IMR-90 (cell line): Measurements from ENCODE around the gene SAMD7. TPM values are rescaled to one million over a fixed set of nuclear protein-coding genes. Genes with fewer than 3 reads are reported as not detected.

Experiments
- ATAC-seq: fragments of 200-7000 bp; cut with Tn5 transposase; 2 replicates; pipeline ENCODE4 v1.9.1; 2020; ENCODE audit warnings: low read depth, mild to moderate bottlenecking, moderate library complexity
- BruUV-seq: library from RNA; stranded (reverse); fragments of 400-500 nt; replicated peaks from 2 replicates; lab custom pipeline; 2021; lab: Mats Ljungman, UMichigan
- CTCF ChIA-PET: fragments of 300-600 bp; formaldehyde crosslinking; extraction: SDS; loops from one replicate; lab custom pipeline; 2021; ENCODE audit warnings: antibody characterized with exemption; lab: Yijun Ruan, JAX
- POLR2A ChIA-PET: fragments of 300-600 bp; sonication (Branson Sonifier 250); formaldehyde crosslinking; loops from one replicate; lab custom pipeline; 2022; ENCODE audit warnings: antibody characterized with exemption; ENCODE audit not compliant: unreplicated experiment; lab: Charles Lee
- DNase-seq: peaks from one replicate; pipeline ENCODE4 v3.0.0; 2013
- H2AFZ ChIP-seq: replicated peaks from 2 replicates; pipeline ENCODE3; 2013; ENCODE audit warnings: low read length, mild to moderate bottlenecking; ENCODE audit not compliant: poor library complexity
- H2AK5ac ChIP-seq: 2 replicates; pipeline ENCODE4 v1.6.1; 2013; ENCODE audit warnings: low read depth, low read length, inconsistent platforms
- H2AK9ac ChIP-seq: replicated peaks from 2 replicates; pipeline ENCODE3; 2013; ENCODE audit warnings: mild to moderate bottlenecking, low read depth, low read length, moderate library complexity; ENCODE audit not compliant: poor library complexity
- H2BK120ac ChIP-seq: 2 replicates; pipeline ENCODE4 v1.6.1; 2013; ENCODE audit warnings: low read depth, low read length, inconsistent platforms
- H2BK15ac ChIP-seq: 3 replicates; pipeline ENCODE4 v1.6.1; 2013; ENCODE audit warnings: low read depth, low read length, inconsistent platforms
- H2BK20ac ChIP-seq: 2 replicates; pipeline ENCODE4 v1.6.1; 2013; ENCODE audit warnings: low read depth, mild to moderate bottlenecking, inconsistent platforms, low read length, moderate library complexity
- H2BK5ac ChIP-seq: 2 replicates; pipeline ENCODE4 v1.6.1; 2013; ENCODE audit warnings: mild to moderate bottlenecking, low read depth, low read length, inconsistent platforms; ENCODE audit not compliant: poor library complexity, severe bottlenecking
- H3K14ac ChIP-seq: replicated peaks from 2 replicates; pipeline ENCODE4 v1.6.1; 2013; ENCODE audit warnings: low read depth, low read length, inconsistent platforms
- H3K18ac ChIP-seq: 2 replicates; pipeline ENCODE4 v1.6.1; 2013; ENCODE audit warnings: low read depth, low read length, control low read depth
- H3K23ac ChIP-seq: 2 replicates; pipeline ENCODE4 v1.6.1; 2013; ENCODE audit warnings: low read depth, low read length, inconsistent platforms
- H3K27ac ChIP-seq: 2 replicates; pipeline ENCODE4 v1.5.1; 2013; ENCODE audit warnings: mild to moderate bottlenecking, control low read depth, low read length; ENCODE audit not compliant: insufficient read depth
- H3K27me3 ChIP-seq: 2 replicates; pipeline ENCODE4 v1.6.1; 2013; ENCODE audit warnings: low read length; ENCODE audit not compliant: control insufficient read depth, insufficient read depth
- H3K36me3 ChIP-seq: 2 replicates; pipeline ENCODE4 v1.6.1; 2013; ENCODE audit warnings: low read length, mixed read lengths; ENCODE audit not compliant: control insufficient read depth, insufficient read depth
- H3K4ac ChIP-seq: 2 replicates; pipeline ENCODE4 v1.6.1; 2013; ENCODE audit warnings: low read depth, low read length, inconsistent platforms
- H3K4me1 ChIP-seq: 2 replicates; pipeline ENCODE4 v1.6.1; 2013; ENCODE audit warnings: low read length, mixed read lengths; ENCODE audit not compliant: control insufficient read depth, insufficient read depth
- H3K4me2 ChIP-seq: 2 replicates; pipeline ENCODE4 v1.6.1; 2013; ENCODE audit warnings: low read depth, mild to moderate bottlenecking, control low read depth, low read length, moderate library complexity
- H3K4me3 ChIP-seq: 2 replicates; pipeline ENCODE4 v1.5.1; 2013; ENCODE audit warnings: low read depth, mild to moderate bottlenecking, control low read depth, low read length, moderate library complexity; ENCODE audit not compliant: insufficient read depth
- H3K56ac ChIP-seq: 2 replicates; pipeline ENCODE4 v1.6.1; 2013; ENCODE audit warnings: low read length, inconsistent platforms; ENCODE audit not compliant: insufficient read depth; ENCODE audit errors: extremely low read depth
- H3K79me1 ChIP-seq, 2 experiments: 2 replicates each; pipeline ENCODE4 v1.6.1; 2013; ENCODE audit warnings: low read length in 2 of 2, inconsistent platforms in 1 of 2, low read depth in 1 of 2
- H3K9ac ChIP-seq: 2 replicates; pipeline ENCODE4 v1.6.1; 2013; ENCODE audit warnings: low read depth, low read length, control low read depth
- H3K9me1 ChIP-seq: 2 replicates; pipeline ENCODE4 v1.6.1; 2013; ENCODE audit warnings: low read length, inconsistent platforms; ENCODE audit not compliant: insufficient read depth
- H3K9me3 ChIP-seq: 2 replicates; pipeline ENCODE4 v1.6.1; 2013; ENCODE audit warnings: low read length; ENCODE audit not compliant: control insufficient read depth, insufficient read depth
- H4K20me1 ChIP-seq: 2 replicates; pipeline ENCODE4 v1.6.1; 2013; ENCODE audit warnings: low read length, inconsistent platforms; ENCODE audit not compliant: insufficient read depth
- H4K5ac ChIP-seq: 2 replicates; pipeline ENCODE4 v1.6.1; 2013; ENCODE audit warnings: mild to moderate bottlenecking, low read depth, low read length, control low read depth
- H4K8ac ChIP-seq, 2 experiments: 2 replicates each; pipeline ENCODE4 v1.6.1; 2013; ENCODE audit warnings: low read depth in 2 of 2, low read length in 2 of 2, control low read depth in 1 of 2, inconsistent platforms in 1 of 2
- H4K91ac ChIP-seq: 2 replicates; pipeline ENCODE4 v1.6.1; 2013; ENCODE audit warnings: low read depth, low read length, inconsistent platforms; ENCODE audit not compliant: insufficient read depth
- BHLHE40 ChIP-seq: fragments of 150-350 bp; IDR thresholded peaks from 2 replicates; pipeline ENCODE4 v1.6.1; 2016; ENCODE audit warnings: mild to moderate bottlenecking, low read depth, low read length
- CHD1 ChIP-seq: IDR thresholded peaks from 2 replicates; pipeline ENCODE4 v1.6.1; 2012; ENCODE audit warnings: low read depth, low read length, improper control_type of control experiment
- FOS ChIP-seq: fragments of 150-350 bp; IDR thresholded peaks from 2 replicates; pipeline ENCODE4 v1.6.1; 2016; ENCODE audit warnings: low read depth, low read length
- MAFK ChIP-seq: IDR thresholded peaks from 2 replicates; pipeline ENCODE4 v1.6.1; 2012; ENCODE audit warnings: low read depth, low read length, improper control_type of control experiment
- MAZ ChIP-seq: IDR thresholded peaks from 2 replicates; pipeline ENCODE4 v1.6.1; 2012; ENCODE audit warnings: low read depth, mild to moderate bottlenecking, low read length, improper control_type of control experiment, moderate library complexity, borderline replicate concordance
- POLR2A ChIP-seq: IDR thresholded peaks from 2 replicates; pipeline ENCODE4 v1.6.1; 2012; ENCODE audit warnings: mild to moderate bottlenecking, low read depth, low read length
- RAD21 ChIP-seq: IDR thresholded peaks from 2 replicates; pipeline ENCODE4 v1.6.1; 2012; ENCODE audit warnings: low read length, improper control_type of control experiment
- RCOR1 ChIP-seq: IDR thresholded peaks from 2 replicates; pipeline ENCODE4 v1.6.1; 2012; ENCODE audit warnings: mild to moderate bottlenecking, low read length, improper control_type of control experiment; ENCODE audit not compliant: insufficient replicate concordance
- SMC3 ChIP-seq: fragments of 150-350 bp; IDR thresholded peaks from 2 replicates; pipeline ENCODE4 v1.6.1; 2016; ENCODE audit warnings: low read depth, mild to moderate bottlenecking, antibody characterized with exemption, low read length, moderate library complexity
- WGBS, 2 experiments: methylation state at CpG; one replicate each; pipeline versions ENCODE4 v1.1.5 to v1.1.7; 2013; ENCODE audit warnings: missing lambda C conversion rate in 2 of 2; ENCODE audit not compliant: insufficient read length in 1 of 2; ENCODE audit errors: extremely low coverage in 2 of 2; 5-methylcytosine and 5-hydroxymethylcytosine counted together
- dilution Hi-C: fragments of 300-500 bp; cut with HindIII; formaldehyde crosslinking; loops from one replicate; pipeline ENCODE4 v1.14.3; 2018; ENCODE audit warnings: low sequenced_read_pairs; ENCODE audit not compliant: unreplicated experiment
- in situ Hi-C: fragments of 300-500 bp; cut with MboI; formaldehyde crosslinking; loops from 3 replicates; pipeline ENCODE4 v1.14.3; 2019; ENCODE audit warnings: low sequenced_read_pairs, inconsistent platforms, mixed read lengths
- intact Hi-C: fragments of 100-400 bp; cut with micrococcal nuclease; formaldehyde crosslinking; loops from 2 replicates; pipeline ENCODE4 v1.10.0; 2022
- polyA plus RNA-seq, 3 experiments: library from polyadenylated mRNA; depleted of rRNA; stranded (reverse); fragments of >200 nt; gene quantifications; 2 replicates each; pipeline ENCODE4 v1.2.3, GENCODE V29; 2012; ENCODE audit warnings: low replicate concordance in 1 of 3
- total RNA-seq: library from RNA; depleted of rRNA; stranded (reverse); fragments of >200 nt; gene quantifications from 2 replicates; pipeline ENCODE4 v1.2.3, GENCODE V29; 2012
- TF ChIP-seq, protein P1 (sequence below): conservative IDR thresholded peaks from 2 replicates; pipeline ENCODE4 v1.5.1; 2012; ENCODE audit warnings: mild to moderate bottlenecking, low read depth, low read length, improper control_type of control experiment
- TF ChIP-seq, protein P2 (sequence below): fragments of 150-350 bp; IDR thresholded peaks from 2 replicates; pipeline ENCODE4 v1.6.1; 2017; ENCODE audit warnings: mild to moderate bottlenecking, antibody characterized with exemption, low read length, low read depth

Gene SAMD7
- total and polyA plus RNA-seq, 2 of the 4 experiments (the other 2 are of a cell fraction): not detected

DNA sequence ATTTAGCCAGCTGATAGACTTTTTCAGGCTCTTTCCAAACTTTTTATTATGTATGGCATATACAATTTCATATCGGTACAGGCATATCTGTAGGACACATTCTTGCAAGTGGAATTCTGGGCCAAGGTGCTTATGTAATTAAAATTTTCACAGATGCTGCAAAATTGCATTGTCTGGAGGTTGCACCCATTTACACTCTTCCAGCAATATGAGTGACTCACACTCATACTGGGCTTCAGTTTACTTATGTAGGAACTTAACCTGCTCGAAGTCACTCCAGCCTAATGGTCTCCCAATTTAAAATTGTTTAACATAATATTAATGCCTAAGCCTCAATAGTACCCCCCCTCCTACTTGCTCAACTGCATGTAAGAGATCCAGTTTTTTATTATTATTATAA is 44.0 kb downstream of the SAMD7 start:
- no peaks in the 10 kb centered on the region for H3K9me3 ChIP-seq
- no peak overlapping the region for H4K5ac ChIP-seq
- ChIA-PET POLR2A (no interaction called here), CTCF (no interaction called here)
- H2AK5ac ChIP-seq: no peak overlapping the region
- no peak overlapping the region for H2AK9ac ChIP-seq
- H3K4me1 ChIP-seq: no peaks in the 10 kb centered on the region
- no peak overlapping the region for H3K4ac ChIP-seq
- dilution Hi-C loops: no loop called here
- no peak overlapping the region for H3K4me3 ChIP-seq
- no peaks in the 10 kb centered on the region for H3K79me1 ChIP-seq
- in situ Hi-C loops: no loop called here
- ATAC-seq: no peak
- no peak overlapping the region for H3K23ac ChIP-seq
- H3K36me3 ChIP-seq: no peaks in the 10 kb centered on the region
- no peak overlapping the region for H3K18ac ChIP-seq
- no peak overlapping the region for H4K91ac ChIP-seq
- H2AFZ ChIP-seq: no peak overlapping the region
- H3K4me2 ChIP-seq: no peak overlapping the region
- DNase-seq: no peak
- no peak overlapping the region for H3K56ac ChIP-seq
- no peak overlapping the region for H3K27ac ChIP-seq
- intact Hi-C loops: no loop called here
- WGBS, 2 experiments: no CpG with 5 or more reads among the region's 2 CpGs
- no peak overlapping the region for H3K9ac ChIP-seq
- TF ChIP-seq FOS: no peak
- TF ChIP-seq POLR2A: no peak
- TF ChIP-seq BHLHE40: no peak
- TF ChIP-seq MAZ: no peak
- no peak for TF ChIP-seq CHD1
- no peak for TF ChIP-seq SMC3
- TF ChIP-seq, protein P1, sequence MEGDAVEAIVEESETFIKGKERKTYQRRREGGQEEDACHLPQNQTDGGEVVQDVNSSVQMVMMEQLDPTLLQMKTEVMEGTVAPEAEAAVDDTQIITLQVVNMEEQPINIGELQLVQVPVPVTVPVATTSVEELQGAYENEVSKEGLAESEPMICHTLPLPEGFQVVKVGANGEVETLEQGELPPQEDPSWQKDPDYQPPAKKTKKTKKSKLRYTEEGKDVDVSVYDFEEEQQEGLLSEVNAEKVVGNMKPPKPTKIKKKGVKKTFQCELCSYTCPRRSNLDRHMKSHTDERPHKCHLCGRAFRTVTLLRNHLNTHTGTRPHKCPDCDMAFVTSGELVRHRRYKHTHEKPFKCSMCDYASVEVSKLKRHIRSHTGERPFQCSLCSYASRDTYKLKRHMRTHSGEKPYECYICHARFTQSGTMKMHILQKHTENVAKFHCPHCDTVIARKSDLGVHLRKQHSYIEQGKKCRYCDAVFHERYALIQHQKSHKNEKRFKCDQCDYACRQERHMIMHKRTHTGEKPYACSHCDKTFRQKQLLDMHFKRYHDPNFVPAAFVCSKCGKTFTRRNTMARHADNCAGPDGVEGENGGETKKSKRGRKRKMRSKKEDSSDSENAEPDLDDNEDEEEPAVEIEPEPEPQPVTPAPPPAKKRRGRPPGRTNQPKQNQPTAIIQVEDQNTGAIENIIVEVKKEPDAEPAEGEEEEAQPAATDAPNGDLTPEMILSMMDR: no peak
- TF ChIP-seq, protein P2, sequence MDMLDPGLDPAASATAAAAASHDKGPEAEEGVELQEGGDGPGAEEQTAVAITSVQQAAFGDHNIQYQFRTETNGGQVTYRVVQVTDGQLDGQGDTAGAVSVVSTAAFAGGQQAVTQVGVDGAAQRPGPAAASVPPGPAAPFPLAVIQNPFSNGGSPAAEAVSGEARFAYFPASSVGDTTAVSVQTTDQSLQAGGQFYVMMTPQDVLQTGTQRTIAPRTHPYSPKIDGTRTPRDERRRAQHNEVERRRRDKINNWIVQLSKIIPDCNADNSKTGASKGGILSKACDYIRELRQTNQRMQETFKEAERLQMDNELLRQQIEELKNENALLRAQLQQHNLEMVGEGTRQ: no peak
- no peak for TF ChIP-seq RCOR1
- no peak for TF ChIP-seq RAD21
- TF ChIP-seq MAFK: no peak
- H3K14ac ChIP-seq: no peak overlapping the region
- H4K8ac ChIP-seq: no peak overlapping the region
- H3K27me3 ChIP-seq: peaks cover 28% of the 10 kb centered on the region
- no peak overlapping the region for H2BK5ac ChIP-seq
- no peak overlapping the region for H2BK120ac ChIP-seq
- H2BK20ac ChIP-seq: no peak overlapping the region
- H2BK15ac ChIP-seq: no peak overlapping the region
- H3K9me1 ChIP-seq: no peaks in the 10 kb centered on the region
- no TSS peak for BruUV-seq
- H4K20me1 ChIP-seq: no peaks in the 10 kb centered on the region
